Measurements from ENCODE around the gene ARFGAP1.
"Not testable (repeated sequence)": the region's sequence is repeated elsewhere in the genome, so short reads cannot be mapped to it uniquely, and the experiment has no call there.

Gene ARFGAP1

GRCh38 chr20:63290677-63291472, 18.3 kb downstream of the ARFGAP1 start:
- peak; percentile 21 for DNase-seq (ENCODE audit: low spot score)

GRCh38 chr20:63291811-63292210, 19.2 kb downstream of the ARFGAP1 start:
- no peak for DNase-seq (ENCODE audit: low spot score)

- DNase-seq (ENCODE audit: low spot score): no peak
Measured at GRCh38 chr20:63292292-63292701, 19.7 kb downstream of the ARFGAP1 start.

GRCh38 chr20:63292904-63293303, 20.3 kb downstream of the ARFGAP1 start, which contains the start of gene COL20A1:
TSS of gene COL20A1 (plus strand) at chr20:63293186. CDS start at chr20:63295108, 1,922 bp downstream.
- DNase-seq (ENCODE audit: low spot score): no peak

- no peak for DNase-seq (ENCODE audit: low spot score)
Measured at GRCh38 chr20:63293456-63293855, 20.8 kb downstream of the ARFGAP1 start.

GRCh38 chr20:63293871-63294535, 21.4 kb downstream of the ARFGAP1 start:
- no peak for DNase-seq (ENCODE audit: low spot score)

- DNase-seq (ENCODE audit: low spot score): no peak
Measured at GRCh38 chr20:63294536-63294900, 21.9 kb downstream of the ARFGAP1 start.

- DNase-seq (ENCODE audit: low spot score): no peak
Measured at GRCh38 chr20:63295018-63295417, 22.4 kb downstream of the ARFGAP1 start.

GRCh38 chr20:63295422-63295821, 22.8 kb downstream of the ARFGAP1 start:
- peak; percentile 18 for DNase-seq (ENCODE audit: low spot score)

- no peak for DNase-seq (ENCODE audit: low spot score)
Measured at GRCh38 chr20:63295846-63296245, 23.2 kb downstream of the ARFGAP1 start.

- DNase-seq (ENCODE audit: low spot score): no peak
Measured at GRCh38 chr20:63296531-63297299, 24.1 kb downstream of the ARFGAP1 start.

- no peak for DNase-seq (ENCODE audit: low spot score)
Measured at GRCh38 chr20:63297371-63297781, 24.8 kb downstream of the ARFGAP1 start.

GRCh38 chr20:63297796-63298572, 25.4 kb downstream of the ARFGAP1 start:
- DNase-seq (ENCODE audit: low spot score): no peak

GRCh38 chr20:63298731-63299312, 26.2 kb downstream of the ARFGAP1 start:
- no peak for DNase-seq (ENCODE audit: low spot score)

GRCh38 chr20:63301671-63302070, 29.1 kb downstream of the ARFGAP1 start:
- no peak for DNase-seq (ENCODE audit: low spot score)

- no peak for DNase-seq (ENCODE audit: low spot score)
Measured at GRCh38 chr20:63303095-63303666, 30.6 kb downstream of the ARFGAP1 start.

GRCh38 chr20:63305393-63305792, 32.8 kb downstream of the ARFGAP1 start:
- no peak for DNase-seq (ENCODE audit: low spot score)

- not testable (repeated sequence) for DNase-seq (ENCODE audit: low spot score)
Measured at GRCh38 chr20:63305933-63306672, 33.5 kb downstream of the ARFGAP1 start.

GRCh38 chr20:63306673-63307537, 34.3 kb downstream of the ARFGAP1 start:
- no peak for DNase-seq (ENCODE audit: low spot score)

Measured in CD4-positive, alpha-beta T cell treated with Interleukin-6 at 100 ng/mL for 8 hours (primary cell).